HG03469 (cell line): ENCODE results near the gene PIK3C2G.
"Not testable (repeated sequence)": the region's sequence is repeated elsewhere in the genome, so short reads cannot be mapped to it uniquely, and the experiment has no call there.

Source experiments
- ATAC-seq: cut with Tn5 transposase; IDR thresholded peaks from one replicate; pipeline ENCODE4 v1.9.1; 2021; ENCODE audit warnings: mild to moderate bottlenecking, moderate library complexity, moderate number of reproducible peaks; ENCODE audit not compliant: unreplicated experiment

PIK3C2G gene, protein sequence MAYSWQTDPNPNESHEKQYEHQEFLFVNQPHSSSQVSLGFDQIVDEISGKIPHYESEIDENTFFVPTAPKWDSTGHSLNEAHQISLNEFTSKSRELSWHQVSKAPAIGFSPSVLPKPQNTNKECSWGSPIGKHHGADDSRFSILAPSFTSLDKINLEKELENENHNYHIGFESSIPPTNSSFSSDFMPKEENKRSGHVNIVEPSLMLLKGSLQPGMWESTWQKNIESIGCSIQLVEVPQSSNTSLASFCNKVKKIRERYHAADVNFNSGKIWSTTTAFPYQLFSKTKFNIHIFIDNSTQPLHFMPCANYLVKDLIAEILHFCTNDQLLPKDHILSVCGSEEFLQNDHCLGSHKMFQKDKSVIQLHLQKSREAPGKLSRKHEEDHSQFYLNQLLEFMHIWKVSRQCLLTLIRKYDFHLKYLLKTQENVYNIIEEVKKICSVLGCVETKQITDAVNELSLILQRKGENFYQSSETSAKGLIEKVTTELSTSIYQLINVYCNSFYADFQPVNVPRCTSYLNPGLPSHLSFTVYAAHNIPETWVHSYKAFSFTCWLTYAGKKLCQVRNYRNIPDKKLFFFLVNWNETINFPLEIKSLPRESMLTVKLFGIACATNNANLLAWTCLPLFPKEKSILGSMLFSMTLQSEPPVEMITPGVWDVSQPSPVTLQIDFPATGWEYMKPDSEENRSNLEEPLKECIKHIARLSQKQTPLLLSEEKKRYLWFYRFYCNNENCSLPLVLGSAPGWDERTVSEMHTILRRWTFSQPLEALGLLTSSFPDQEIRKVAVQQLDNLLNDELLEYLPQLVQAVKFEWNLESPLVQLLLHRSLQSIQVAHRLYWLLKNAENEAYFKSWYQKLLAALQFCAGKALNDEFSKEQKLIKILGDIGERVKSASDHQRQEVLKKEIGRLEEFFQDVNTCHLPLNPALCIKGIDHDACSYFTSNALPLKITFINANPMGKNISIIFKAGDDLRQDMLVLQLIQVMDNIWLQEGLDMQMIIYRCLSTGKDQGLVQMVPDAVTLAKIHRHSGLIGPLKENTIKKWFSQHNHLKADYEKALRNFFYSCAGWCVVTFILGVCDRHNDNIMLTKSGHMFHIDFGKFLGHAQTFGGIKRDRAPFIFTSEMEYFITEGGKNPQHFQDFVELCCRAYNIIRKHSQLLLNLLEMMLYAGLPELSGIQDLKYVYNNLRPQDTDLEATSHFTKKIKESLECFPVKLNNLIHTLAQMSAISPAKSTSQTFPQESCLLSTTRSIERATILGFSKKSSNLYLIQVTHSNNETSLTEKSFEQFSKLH (N-terminal part only)

DNA sequence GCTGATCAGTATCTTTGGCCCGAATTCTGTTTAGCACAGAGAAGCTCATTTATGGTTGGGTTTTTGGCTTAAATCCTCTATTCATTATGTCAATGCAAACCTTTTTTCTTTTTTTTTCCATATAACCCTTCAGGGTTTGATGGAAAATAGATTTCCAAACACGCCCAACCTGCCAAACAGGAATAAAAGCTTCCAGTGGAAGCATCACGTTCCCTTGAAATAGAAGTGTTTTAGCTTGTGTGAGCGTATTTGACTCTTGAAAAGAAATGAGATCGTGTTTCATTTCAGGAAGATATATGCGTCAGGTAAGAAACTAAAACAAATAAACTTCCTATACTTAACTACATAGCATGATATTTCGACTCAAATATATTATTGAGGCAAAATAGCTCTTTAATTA lies at the start of gene PIK3C2G:
PIK3C2G (plus strand) TSS at position 246 of the 400 bp plus-strand sequence. CDS start 20,564 bp downstream, outside the sequence.
- ATAC-seq = no peak

GRCh38 chr12:18217966-18218365 lies 43.4 kb upstream of the PIK3C2G start:
- no peak for ATAC-seq

- ATAC-seq = no peak
Measured at GRCh38 chr12:18221726-18222125, 39.6 kb upstream of the PIK3C2G start.

DNA sequence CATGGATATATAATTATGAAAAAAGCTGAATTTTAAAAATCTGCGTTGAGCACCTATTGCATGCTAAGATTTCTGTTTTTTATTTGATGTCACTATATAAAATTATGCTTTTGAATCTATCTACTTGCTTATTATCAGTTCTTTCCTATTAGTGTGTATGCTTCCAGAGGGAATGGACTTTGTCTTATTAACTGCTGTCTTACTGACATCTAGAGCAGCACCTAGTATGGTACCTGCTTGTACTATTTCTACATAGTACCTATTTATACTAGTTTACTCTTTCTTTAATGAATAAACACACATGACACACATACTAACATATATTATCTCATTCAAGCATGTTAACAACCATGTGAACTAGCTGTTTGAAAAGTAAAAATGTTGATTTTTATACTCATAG lies 38.6 kb upstream of the PIK3C2G start:
- ATAC-seq = no peak

DNA sequence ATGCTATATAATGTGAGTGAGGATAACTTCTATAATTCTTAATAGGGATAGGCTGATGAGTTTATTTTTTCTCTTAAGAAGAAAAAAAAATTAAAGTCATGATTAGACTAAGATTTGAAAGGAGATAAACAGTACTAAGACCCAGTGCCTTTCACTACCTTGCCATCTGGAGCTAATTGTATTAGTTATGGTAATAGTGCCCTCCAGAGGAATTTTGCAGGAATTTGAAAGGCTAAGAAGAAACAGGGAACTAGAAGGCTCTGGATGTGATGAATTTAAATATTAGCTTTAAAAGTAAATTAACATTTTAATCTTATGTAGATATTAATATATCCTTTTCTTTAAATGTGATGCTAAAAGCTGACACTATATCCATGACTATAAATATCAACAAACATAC lies 36.6 kb upstream of the PIK3C2G start:
- ATAC-seq = no peak

GRCh38 chr12:18239526-18239925 lies 21.8 kb upstream of the PIK3C2G start:
- ATAC-seq = no peak

- no peak for ATAC-seq
Measured at GRCh38 chr12:18242380-18243089, 18.8 kb upstream of the PIK3C2G start.

DNA sequence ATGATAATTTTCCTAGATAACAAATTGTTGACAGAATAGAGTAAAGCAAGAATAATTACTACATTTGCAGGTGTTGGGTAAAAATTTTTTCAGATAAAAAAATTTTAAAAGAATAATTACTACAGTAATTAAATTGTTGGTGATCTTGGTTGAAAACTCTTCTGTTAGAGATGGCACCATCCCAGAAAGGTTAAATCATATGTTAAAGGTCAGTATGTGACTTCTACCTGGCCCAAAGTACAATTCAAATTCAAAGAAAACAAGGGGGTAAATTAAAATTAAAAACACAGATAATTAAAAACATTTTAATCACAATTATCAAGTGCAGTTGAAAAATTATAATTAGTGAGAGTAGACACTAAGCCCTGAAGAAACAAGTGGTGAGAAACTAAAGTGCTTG lies 18.1 kb upstream of the PIK3C2G start:
- no peak for ATAC-seq

DNA sequence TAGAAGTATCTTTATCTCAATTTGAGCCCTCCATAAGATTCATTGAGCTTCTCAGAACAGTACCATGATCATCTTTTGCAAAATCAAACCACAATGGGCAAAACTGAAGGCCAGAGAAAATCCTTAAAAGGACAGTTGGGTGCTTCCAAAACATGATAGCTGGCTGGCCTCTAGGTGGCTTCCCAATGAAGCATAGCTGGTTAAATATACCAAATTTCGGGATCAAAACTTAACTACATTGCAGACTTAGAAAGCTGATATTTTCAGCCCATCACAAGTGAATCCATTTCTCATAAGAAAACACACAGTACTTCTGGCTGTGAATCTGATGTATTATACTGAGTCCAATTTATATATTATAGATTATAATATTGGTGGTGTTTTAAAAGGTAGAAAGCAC lies 15.3 kb upstream of the PIK3C2G start:
- ATAC-seq = no peak

DNA sequence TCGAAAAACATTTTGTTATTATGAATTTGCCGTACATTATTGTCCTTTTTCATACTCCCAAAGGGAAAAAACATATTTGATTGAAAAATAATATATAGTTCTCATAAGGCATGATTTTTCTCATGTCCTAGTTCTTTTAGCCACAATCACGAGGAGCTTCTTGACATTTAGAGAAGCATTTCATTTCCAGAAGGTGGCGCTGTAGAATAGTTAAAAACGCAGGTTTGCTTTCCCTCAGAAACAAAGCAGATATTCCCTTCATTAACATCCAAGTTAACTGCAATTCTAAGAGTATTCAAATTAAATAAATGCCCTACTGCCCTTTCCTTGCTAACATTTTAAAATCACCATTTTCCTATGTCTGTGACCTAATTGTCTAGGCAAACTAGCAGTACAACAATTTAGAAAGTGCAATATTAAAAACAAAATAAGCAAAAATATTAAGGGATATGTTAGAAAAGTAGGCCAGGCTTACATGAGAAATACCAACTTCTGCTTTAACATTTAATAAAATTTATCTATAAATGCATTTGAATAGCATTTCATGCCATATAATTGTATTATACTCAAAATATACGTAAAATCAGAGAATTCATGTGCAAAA lies 10.9 kb upstream of the PIK3C2G start:
- ATAC-seq = no peak

DNA sequence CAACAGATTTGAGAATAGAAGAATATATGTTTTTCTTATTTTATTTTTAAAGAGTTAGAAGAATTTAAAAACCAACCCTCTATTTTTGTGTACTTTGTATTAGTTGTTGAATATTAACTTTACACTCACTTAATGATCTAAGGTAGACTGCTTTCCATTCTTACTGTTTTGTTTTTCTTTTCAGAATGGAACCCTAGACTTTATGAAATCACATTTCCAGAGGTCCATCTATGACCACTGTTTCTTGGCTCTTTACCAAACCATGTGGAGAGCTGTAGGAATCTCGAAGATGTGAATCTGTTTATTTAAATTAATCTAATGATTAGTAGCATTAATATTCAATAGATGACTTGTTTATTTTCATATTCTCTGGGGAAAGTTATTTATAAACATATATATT lies 7.2 kb upstream of the PIK3C2G start:
- ATAC-seq = no peak

GRCh38 chr12:18255004-18255403 lies 6.3 kb upstream of the PIK3C2G start:
- ATAC-seq = not testable (repeated sequence)

DNA sequence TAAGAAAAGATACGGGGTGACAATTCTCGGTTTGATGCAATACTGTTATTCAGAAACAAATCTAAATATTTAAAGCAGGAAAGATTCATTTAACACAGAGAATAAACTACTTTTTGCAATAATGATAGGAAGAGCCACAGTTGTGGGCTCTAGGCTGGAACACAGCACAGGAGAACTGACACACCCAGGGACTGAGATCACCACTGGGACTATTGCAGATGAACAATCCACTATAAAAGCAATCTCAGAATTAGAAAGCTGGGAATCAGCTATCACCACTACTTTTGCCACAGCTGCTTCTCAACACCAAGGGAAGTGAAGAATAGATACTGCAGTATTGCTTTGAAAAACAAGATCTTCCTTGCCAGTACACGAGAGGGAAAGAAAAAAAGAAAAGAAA lies 4.1 kb upstream of the PIK3C2G start:
- ATAC-seq = no peak

DNA sequence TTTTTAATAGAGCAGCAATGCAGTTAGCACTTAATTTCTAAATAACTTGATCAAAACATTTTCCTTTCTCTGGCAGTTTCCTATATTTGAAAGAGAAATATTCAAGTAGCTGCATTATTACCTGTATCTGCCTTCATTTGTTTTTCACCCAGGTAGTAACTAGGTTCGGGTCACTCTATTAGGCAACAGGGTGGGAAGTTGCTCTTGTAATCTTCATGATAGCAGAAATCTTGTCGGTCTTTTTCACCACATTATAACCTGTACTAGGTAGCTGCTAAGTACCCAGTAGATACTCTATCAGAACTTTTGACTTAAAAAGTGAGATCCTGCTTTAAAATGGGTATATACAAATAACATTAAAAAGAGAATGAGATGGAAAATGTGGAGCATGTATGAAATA lies 2.4 kb upstream of the PIK3C2G start:
- ATAC-seq = no peak

GRCh38 chr12:18259906-18260682 lies 1.2 kb upstream of the PIK3C2G start:
- no peak for ATAC-seq

DNA sequence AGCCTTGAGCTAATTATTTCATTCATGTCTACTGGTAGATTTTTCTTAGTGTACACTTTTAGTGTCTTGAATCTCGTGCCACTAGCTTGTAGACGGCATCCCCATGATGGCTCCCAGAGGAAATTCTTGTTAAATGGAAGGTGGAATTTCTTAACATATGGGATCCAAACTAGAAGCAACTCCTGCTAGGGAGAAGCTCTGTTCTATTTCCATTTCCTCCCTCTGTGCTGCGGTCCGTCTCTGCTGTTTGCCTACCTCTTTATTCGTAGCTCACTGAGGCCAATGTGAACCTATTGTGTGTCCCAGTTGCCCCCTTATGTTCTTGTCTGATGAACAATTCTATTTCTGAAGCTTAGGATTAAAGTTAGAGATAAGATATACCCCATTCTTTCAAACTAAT lies 588 bp downstream of the PIK3C2G start:
- no peak for ATAC-seq

DNA sequence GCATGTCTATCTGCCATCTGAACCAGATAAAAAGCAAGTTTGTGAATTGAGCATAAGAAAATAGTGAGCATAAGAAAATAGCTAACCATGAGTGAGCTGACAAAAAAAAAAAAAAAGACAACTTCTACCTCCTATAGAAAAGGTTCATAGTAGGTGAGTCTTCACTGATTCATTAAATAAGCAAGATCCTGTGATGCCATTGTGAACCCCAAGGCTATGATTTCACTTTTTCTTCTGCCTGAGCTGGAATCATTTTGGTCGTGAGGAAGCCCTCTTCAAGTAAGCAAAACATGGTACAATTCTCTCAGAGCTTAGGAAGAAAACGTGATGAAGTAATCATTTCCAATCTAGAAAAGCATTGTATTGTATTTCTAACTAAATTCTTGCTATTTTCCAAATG lies 1.2 kb downstream of the PIK3C2G start:
- ATAC-seq = no peak

DNA sequence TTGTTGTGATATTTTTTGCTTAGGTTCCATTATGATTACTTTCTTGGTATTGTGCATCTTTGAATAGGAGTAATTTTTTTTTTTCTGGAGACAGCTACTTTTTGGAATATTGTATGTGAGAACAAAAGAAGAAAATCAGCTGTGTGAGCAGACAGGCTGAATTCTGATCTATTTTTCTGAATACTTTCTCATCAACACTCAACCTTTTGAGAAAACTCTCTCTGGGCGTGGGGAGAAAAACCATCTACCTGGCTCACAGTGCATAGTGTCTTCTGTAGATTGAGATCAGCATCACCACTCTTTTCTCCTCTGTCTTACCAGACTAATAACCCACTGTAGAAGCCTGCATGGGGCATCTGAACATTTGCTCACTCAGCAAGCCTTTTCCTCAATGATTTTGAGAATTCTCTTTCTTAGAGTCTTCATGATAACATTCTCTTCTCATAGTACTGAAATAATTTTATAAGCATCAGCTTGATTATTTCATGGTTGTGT lies 3.3 kb downstream of the PIK3C2G start:
- no peak for ATAC-seq

- ATAC-seq = no peak
Measured at GRCh38 chr12:18267427-18268099, 6.2 kb downstream of the PIK3C2G start.
